GM19395 (cell line): Measurements from ENCODE around the gene FBXO44.
"Not testable (repeated sequence)": the region's sequence is repeated elsewhere in the genome, so short reads cannot be mapped to it uniquely, and the experiment has no call there.

ENCODE experiments used
- ATAC-seq: cut with Tn5 transposase; IDR thresholded peaks from one replicate; pipeline ENCODE4 v1.9.1; 2021; ENCODE audit warnings: mild to moderate bottlenecking, moderate library complexity; ENCODE audit not compliant: unreplicated experiment

The FBXO44 gene

GRCh38 chr1:11654137-11654938 is at the start of gene FBXO44, which contains the start of gene FBXO2:
Gene FBXO44 (plus strand): TSS chr1:11654877. CDS start chr1:11655836, 959 bp downstream.
Gene FBXO2 (minus strand): TSS chr1:11654429. CDS start chr1:11654340, 89 bp downstream.
- no peak for ATAC-seq

- ATAC-seq: no peak
Measured at GRCh38 chr1:11606775-11607174, 47.9 kb upstream of the FBXO44 start.

- ATAC-seq: not testable (repeated sequence)
Measured at GRCh38 chr1:11608596-11609130, 46.0 kb upstream of the FBXO44 start.

GRCh38 chr1:11609378-11609777 is 45.3 kb upstream of the FBXO44 start:
- ATAC-seq: not testable (repeated sequence)

GRCh38 chr1:11610629-11611180 is 44.0 kb upstream of the FBXO44 start:
- no peak for ATAC-seq

- no peak for ATAC-seq
Measured at GRCh38 chr1:11611638-11612327, 42.9 kb upstream of the FBXO44 start.

GRCh38 chr1:11613347-11613746 is 41.3 kb upstream of the FBXO44 start:
- no peak for ATAC-seq

GRCh38 chr1:11615090-11615489 is 39.6 kb upstream of the FBXO44 start:
- no peak for ATAC-seq

GRCh38 chr1:11616766-11617165 is 37.9 kb upstream of the FBXO44 start:
- ATAC-seq: no peak

GRCh38 chr1:11617314-11617713 is 37.4 kb upstream of the FBXO44 start:
- no peak for ATAC-seq

- ATAC-seq: no peak
Measured at GRCh38 chr1:11617741-11618140, 36.9 kb upstream of the FBXO44 start.

- ATAC-seq: no peak
Measured at GRCh38 chr1:11620405-11620804, 34.3 kb upstream of the FBXO44 start.

- ATAC-seq: no peak
Measured at GRCh38 chr1:11620924-11621323, 33.8 kb upstream of the FBXO44 start.

- no peak for ATAC-seq
Measured at GRCh38 chr1:11622398-11622797, 32.3 kb upstream of the FBXO44 start.

- ATAC-seq: no peak
Measured at GRCh38 chr1:11623702-11624101, 31.0 kb upstream of the FBXO44 start.

GRCh38 chr1:11626551-11626950 is 28.1 kb upstream of the FBXO44 start:
- no peak for ATAC-seq

GRCh38 chr1:11628767-11629166 is 25.9 kb upstream of the FBXO44 start:
- ATAC-seq: no peak

- no peak for ATAC-seq
Measured at GRCh38 chr1:11629184-11630016, 25.3 kb upstream of the FBXO44 start.

GRCh38 chr1:11634365-11635192 is 20.1 kb upstream of the FBXO44 start:
- no peak for ATAC-seq

GRCh38 chr1:11638121-11638520 is 16.6 kb upstream of the FBXO44 start:
- no peak for ATAC-seq
